Activated T-cell treated with anti-CD3 and anti-CD28 coated beads, Interleukin-2, amount 50 U/mL, for 24 hours (primary cell): Measurements from ENCODE around the gene ERBB3.

Source experiments
- DNase-seq: peaks from one replicate; pipeline ENCODE4 v3.0.0-alpha.2; 2020
- H3K27ac Mint-ChIP-seq: 2 replicates; pipeline ENCODE4 v1.8.0; 2020; ENCODE audit warnings: mild to moderate bottlenecking, mixed read lengths
- H3K27me3 Mint-ChIP-seq: 2 replicates; pipeline ENCODE4 v1.8.0; 2020; ENCODE audit warnings: mixed read lengths
- H3K36me3 Mint-ChIP-seq: 2 replicates; pipeline ENCODE4 v1.8.0; 2020; ENCODE audit warnings: low read depth, mixed read lengths
- H3K4me1 Mint-ChIP-seq: 2 replicates; pipeline ENCODE4 v1.8.0; 2020; ENCODE audit warnings: low read depth, mixed read lengths
- H3K4me3 Mint-ChIP-seq: 2 replicates; pipeline ENCODE4 v1.8.0; 2020; ENCODE audit warnings: mild to moderate bottlenecking, moderate library complexity, mixed read lengths
- H3K9me3 Mint-ChIP-seq: 2 replicates; pipeline ENCODE4 v1.8.0; 2020; ENCODE audit warnings: mixed read lengths

Gene ERBB3

GRCh38 chr12:56128670-56129205 is 48.8 kb downstream of the ERBB3 start:
- Mint-ChIP-seq H3K4me1 (peaks cover 67% of the 10 kb centered on the region), H3K4me3 (peak overlapping the region; percentile 91), H3K36me3 (peaks cover 63% of the 10 kb centered on the region), H3K27ac (peak overlapping the region; percentile 98), H3K9me3 (no peaks in the 10 kb centered on the region), H3K27me3 (no peaks in the 10 kb centered on the region)
- DNase-seq = no peak

GRCh38 chr12:56129206-56129941 is 49.4 kb downstream of the ERBB3 start:
- Mint-ChIP-seq H3K27ac (peak overlapping the region; percentile 98), H3K9me3 (no peaks in the 10 kb centered on the region), H3K27me3 (no peaks in the 10 kb centered on the region), H3K4me1 (peaks cover 66% of the 10 kb centered on the region), H3K36me3 (peaks cover 64% of the 10 kb centered on the region), H3K4me3 (peak overlapping the region; percentile 91)
- peak; percentile 77 for DNase-seq

- H3K27ac Mint-ChIP-seq = peak overlapping the region; percentile 98
- no peak for DNase-seq
- H3K36me3 Mint-ChIP-seq = peaks cover 67% of the 10 kb centered on the region
- H3K4me3 Mint-ChIP-seq = peak overlapping the region; percentile 91
- peaks cover 63% of the 10 kb centered on the region for H3K4me1 Mint-ChIP-seq
- H3K27me3 Mint-ChIP-seq = no peaks in the 10 kb centered on the region
- H3K9me3 Mint-ChIP-seq = no peaks in the 10 kb centered on the region
These were observed 50.1 kb downstream of the ERBB3 start for GRCh38 chr12:56129942-56130495.

- no peak for DNase-seq
- Mint-ChIP-seq H3K36me3 (peaks cover 75% of the 10 kb centered on the region), H3K27ac (peak overlapping the region; percentile 98), H3K4me3 (peak overlapping the region; percentile 91), H3K4me1 (peaks cover 63% of the 10 kb centered on the region), H3K27me3 (no peaks in the 10 kb centered on the region), H3K9me3 (no peaks in the 10 kb centered on the region)
These were observed 50.9 kb downstream of the ERBB3 start for GRCh38 chr12:56130876-56131275.

GRCh38 chr12:56134897-56135296 is 54.9 kb downstream of the ERBB3 start:
- Mint-ChIP-seq H3K4me3 (no peak overlapping the region), H3K27me3 (no peaks in the 10 kb centered on the region), H3K27ac (peak overlapping the region; percentile 68), H3K36me3 (peaks cover 98% of the 10 kb centered on the region), H3K9me3 (no peaks in the 10 kb centered on the region), H3K4me1 (peaks cover 71% of the 10 kb centered on the region)
- DNase-seq = no peak

GRCh38 chr12:56137853-56138571 is 58.0 kb downstream of the ERBB3 start:
- DNase-seq = no peak

GRCh38 chr12:56141946-56142784 is 62.2 kb downstream of the ERBB3 start:
- Mint-ChIP-seq H3K27me3 (no peaks in the 10 kb centered on the region), H3K9me3 (no peaks in the 10 kb centered on the region), H3K4me1 (peaks cover 51% of the 10 kb centered on the region), H3K27ac (peak overlapping the region; percentile 90), H3K36me3 (peaks cover 87% of the 10 kb centered on the region), H3K4me3 (no peak overlapping the region)
- no peak for DNase-seq

More at GRCh38 chr12:56137853-56138571, 58.0 kb downstream of the ERBB3 start:
- no peaks in the 10 kb centered on the region for H3K27me3 Mint-ChIP-seq
- H3K36me3 Mint-ChIP-seq = peaks cover 97% of the 10 kb centered on the region
- peak overlapping the region; percentile 73 for H3K27ac Mint-ChIP-seq
- H3K4me3 Mint-ChIP-seq = no peak overlapping the region
- H3K4me1 Mint-ChIP-seq = peaks cover 66% of the 10 kb centered on the region
- no peaks in the 10 kb centered on the region for H3K9me3 Mint-ChIP-seq

GRCh38 chr12:56143217-56143616 is 63.3 kb downstream of the ERBB3 start:
- H3K27ac Mint-ChIP-seq = peak overlapping the region; percentile 90
- H3K27me3 Mint-ChIP-seq = no peaks in the 10 kb centered on the region
- no peak overlapping the region for H3K4me3 Mint-ChIP-seq
- H3K4me1 Mint-ChIP-seq = peaks cover 41% of the 10 kb centered on the region
- H3K9me3 Mint-ChIP-seq = no peaks in the 10 kb centered on the region
- no peak for DNase-seq
- peaks cover 77% of the 10 kb centered on the region for H3K36me3 Mint-ChIP-seq

- H3K27ac Mint-ChIP-seq = peak overlapping the region; percentile 90
- H3K36me3 Mint-ChIP-seq = peaks cover 70% of the 10 kb centered on the region
- no peaks in the 10 kb centered on the region for H3K27me3 Mint-ChIP-seq
- H3K9me3 Mint-ChIP-seq = no peaks in the 10 kb centered on the region
- no peak overlapping the region for H3K4me3 Mint-ChIP-seq
- H3K4me1 Mint-ChIP-seq = peaks cover 34% of the 10 kb centered on the region
- DNase-seq = no peak
These were observed 63.9 kb downstream of the ERBB3 start for GRCh38 chr12:56143870-56144269.

- Mint-ChIP-seq H3K4me1 (peaks cover 31% of the 10 kb centered on the region), H3K9me3 (no peaks in the 10 kb centered on the region), H3K27ac (peak overlapping the region; percentile 44), H3K36me3 (peaks cover 58% of the 10 kb centered on the region), H3K4me3 (no peak overlapping the region), H3K27me3 (no peaks in the 10 kb centered on the region)
- no peak for DNase-seq
These were observed 65.3 kb downstream of the ERBB3 start for GRCh38 chr12:56145217-56145616.

- peaks cover 37% of the 10 kb centered on the region for H3K4me1 Mint-ChIP-seq
- H3K27me3 Mint-ChIP-seq = no peaks in the 10 kb centered on the region
- no peaks in the 10 kb centered on the region for H3K9me3 Mint-ChIP-seq
- H3K4me3 Mint-ChIP-seq = no peak overlapping the region
- peak overlapping the region; percentile 6 for H3K27ac Mint-ChIP-seq
- H3K36me3 Mint-ChIP-seq = peaks cover 43% of the 10 kb centered on the region
- DNase-seq = no peak
These were observed 66.8 kb downstream of the ERBB3 start for GRCh38 chr12:56146492-56147460.

- Mint-ChIP-seq H3K4me1 (peaks cover 40% of the 10 kb centered on the region), H3K9me3 (no peaks in the 10 kb centered on the region)
These were observed 70.6 kb downstream of the ERBB3 start for GRCh38 chr12:56150563-56150962.

GRCh38 chr12:56151672-56152131 is 71.7 kb downstream of the ERBB3 start:
- peak; percentile 80 for DNase-seq
- Mint-ChIP-seq H3K27ac (peak overlapping the region; percentile 97), H3K36me3 (peaks cover 29% of the 10 kb centered on the region), H3K27me3 (no peaks in the 10 kb centered on the region), H3K4me1 (peaks cover 42% of the 10 kb centered on the region), H3K4me3 (peak overlapping the region; percentile 91), H3K9me3 (no peaks in the 10 kb centered on the region)

More at GRCh38 chr12:56150563-56150962, 70.6 kb downstream of the ERBB3 start:
- no peak for DNase-seq
- peaks cover 23% of the 10 kb centered on the region for H3K36me3 Mint-ChIP-seq
- no peaks in the 10 kb centered on the region for H3K27me3 Mint-ChIP-seq
- peak overlapping the region; percentile 97 for H3K27ac Mint-ChIP-seq
- peak overlapping the region; percentile 91 for H3K4me3 Mint-ChIP-seq
